Lower leg skin (tissue), 3 donors: ENCODE data around the gene NUAK2.

Experiments
- CTCF ChIP-seq, 3 donors: fragments of 450-650 bp; IDR thresholded peaks; one replicate each; pipeline ENCODE4 v1.5.1; 2016; ENCODE audit warnings: antibody characterized with exemption in 3 of 3, mild to moderate bottlenecking in 3 of 3, moderate library complexity in 2 of 3
- POLR2A ChIP-seq, 2 donors: fragments of 450-650 bp; IDR thresholded peaks; one replicate each; pipeline ENCODE4 v1.6.1; 2016 to 2017; ENCODE audit warnings: antibody characterized with exemption in 2 of 2, mild to moderate bottlenecking in 1 of 2, moderate library complexity in 1 of 2

GRCh38 chr1:205346956-205347574 is 25.5 kb upstream of the NUAK2 start:
- TF ChIP-seq POLR2A (IDR thresholded peaks at IDR 0.05) (no peak), CTCF (IDR thresholded peaks at IDR 0.05) (no peak)
